HepG2 (cell line): ENCODE data around the gene PPP1CB. TPM values are rescaled to one million over a fixed set of nuclear protein-coding genes. Genes with fewer than 3 reads are reported as not detected.

Experiments
- ATF7 ChIP-seq, 2 experiments: fragments of 450-650 bp in 1 of 2; sonication (generic) in 1 of 2; formaldehyde crosslinking in 1 of 2; IDR thresholded peaks; 2 replicates each; pipeline versions ENCODE4 v1.4.0 to v1.6.1; 2016 to 2020; ENCODE audit warnings: antibody characterized with exemption in 1 of 2, mild to moderate bottlenecking in 1 of 2, missing genetic modification reagents in 1 of 2
- ATF7-NPFF ChIP-seq: sonication (generic); formaldehyde crosslinking; IDR thresholded peaks from 2 replicates; pipeline ENCODE4 v1.8.1; 2023; ENCODE audit warnings: mild to moderate bottlenecking, low read depth, missing genetic modification reagents, moderate library complexity
- ERF ChIP-seq: IDR thresholded peaks from 2 replicates; pipeline ENCODE4 v1.6.1; 2018; ENCODE audit warnings: missing biosample characterization, missing genetic modification reagents
- KDM2A ChIP-seq: sonication (generic); formaldehyde crosslinking; IDR thresholded peaks from 2 replicates; pipeline ENCODE4 v1.4.0; 2020; ENCODE audit warnings: low read depth, missing genetic modification reagents, borderline replicate concordance
- NFIB ChIP-seq: sonication (generic); formaldehyde crosslinking; IDR thresholded peaks from 2 replicates; pipeline ENCODE4 v1.9.0; 2021; ENCODE audit warnings: missing genetic modification reagents, mild to moderate bottlenecking, borderline replicate concordance
- NFYB ChIP-seq: sonication (generic); formaldehyde crosslinking; IDR thresholded peaks from 2 replicates; pipeline ENCODE4 v1.4.0; 2020; ENCODE audit warnings: missing genetic modification reagents
- RAD51 ChIP-seq: fragments of 450-650 bp; IDR thresholded peaks from 2 replicates; pipeline ENCODE4 v1.6.1; 2016; ENCODE audit warnings: borderline replicate concordance
- SIN3B ChIP-seq: fragments of 150-350 bp; IDR thresholded peaks from 2 replicates; pipeline ENCODE4 v1.6.1; 2014; ENCODE audit warnings: low read length
- TAF1 ChIP-seq: sonication (generic); formaldehyde crosslinking; IDR thresholded peaks from 2 replicates; pipeline ENCODE4 v1.4.0; 2020; ENCODE audit warnings: missing genetic modification reagents
- TAF15 ChIP-seq: fragments of 200-400 bp; formaldehyde crosslinking; IDR thresholded peaks from one replicate; pipeline ENCODE4 v1.6.1; 2018; ENCODE audit warnings: mild to moderate bottlenecking, low read depth, low read length; ENCODE audit not compliant: poor library complexity, severe bottlenecking
- ZBTB7B ChIP-seq: sonication (generic); formaldehyde crosslinking; IDR thresholded peaks from 2 replicates; pipeline ENCODE4 v1.4.0; 2020; ENCODE audit warnings: missing genetic modification reagents
- ZNF256 ChIP-seq: sonication (generic); formaldehyde crosslinking; conservative IDR thresholded peaks from 2 replicates; pipeline ENCODE4 v1.4.0; 2020; ENCODE audit warnings: missing genetic modification reagents
- ZNF296 ChIP-seq: sonication (generic); formaldehyde crosslinking; conservative IDR thresholded peaks from 2 replicates; pipeline ENCODE4 v1.5.0; 2020; ENCODE audit warnings: mild to moderate bottlenecking, missing genetic modification reagents
- ZNF431 ChIP-seq: sonication (generic); formaldehyde crosslinking; IDR thresholded peaks from 2 replicates; pipeline ENCODE4 v1.9.0; 2022; ENCODE audit warnings: missing genetic modification reagents, low read depth, mild to moderate bottlenecking, borderline replicate concordance
- ZNF543 ChIP-seq: sonication (generic); formaldehyde crosslinking; IDR thresholded peaks from 2 replicates; pipeline ENCODE4 v1.4.0; 2020; ENCODE audit warnings: mild to moderate bottlenecking, missing genetic modification reagents
- ZNF619 ChIP-seq: sonication (generic); formaldehyde crosslinking; IDR thresholded peaks from 2 replicates; pipeline ENCODE4 v1.4.0; 2020; ENCODE audit warnings: mild to moderate bottlenecking, missing genetic modification reagents
- ZNF768 ChIP-seq: sonication (generic); formaldehyde crosslinking; IDR thresholded peaks from 2 replicates; pipeline ENCODE4 v1.4.0; 2020; ENCODE audit warnings: missing genetic modification reagents
- ZSCAN29 ChIP-seq: sonication (generic); formaldehyde crosslinking; conservative IDR thresholded peaks from 2 replicates; pipeline ENCODE4 v1.4.0; 2020; ENCODE audit warnings: mild to moderate bottlenecking, missing genetic modification reagents
- polyA plus RNA-seq, 8 experiments: library from polyadenylated mRNA; depleted of rRNA in 3 of 8; stranded (reverse) in 7 of 8; unstranded in 1 of 8; fragments of >200 nt; fragmentation: Illumina TruSeq in 4 of 8; extraction: Trizol in 4 of 8; gene quantifications; 2 replicates each; pipeline versions ENCODE4 v1.2.1 to v1.2.3, GENCODE V29; 2011 to 2016; ENCODE audit warnings: low read depth in 4 of 8, missing spikeins in 1 of 8, mixed read lengths in 1 of 8; ENCODE audit not compliant: insufficient read depth in 1 of 8
- total RNA-seq, 5 experiments: library from RNA; depleted of rRNA; stranded (reverse); fragments of >200 nt; fragmentation: Illumina TruSeq; extraction: Trizol; gene quantifications; 2 replicates each; pipeline ENCODE4 v1.2.3, GENCODE V29; 2016; ENCODE audit warnings: low read depth in 1 of 5
- TF ChIP-seq, protein P1 (sequence below): sonication (generic); formaldehyde crosslinking; conservative IDR thresholded peaks from 2 replicates; pipeline ENCODE4 v1.4.0; 2020; ENCODE audit warnings: missing genetic modification reagents
- TF ChIP-seq, protein P2 (sequence below): sonication (generic); formaldehyde crosslinking; IDR thresholded peaks from 2 replicates; pipeline ENCODE4 v1.8.1; 2023; ENCODE audit warnings: missing genetic modification reagents, mild to moderate bottlenecking, borderline replicate concordance
- TF ChIP-seq, protein P3 (sequence below): IDR thresholded peaks from 2 replicates; pipeline ENCODE4 v1.6.1; 2016; ENCODE audit warnings: low read depth, missing genetic modification reagents, missing compliant biosample characterization
- TF ChIP-seq, protein P4 (sequence below): sonication (generic); formaldehyde crosslinking; IDR thresholded peaks from 2 replicates; pipeline ENCODE4 v1.4.0; 2020; ENCODE audit warnings: mild to moderate bottlenecking, missing genetic modification reagents

PPP1CB gene
- total and polyA plus RNA-seq, 2 of the 13 experiments (the other 11 are each of a cell fraction or from before 2014, with no cell fraction given): 46.9 to 109 TPM

DNA sequence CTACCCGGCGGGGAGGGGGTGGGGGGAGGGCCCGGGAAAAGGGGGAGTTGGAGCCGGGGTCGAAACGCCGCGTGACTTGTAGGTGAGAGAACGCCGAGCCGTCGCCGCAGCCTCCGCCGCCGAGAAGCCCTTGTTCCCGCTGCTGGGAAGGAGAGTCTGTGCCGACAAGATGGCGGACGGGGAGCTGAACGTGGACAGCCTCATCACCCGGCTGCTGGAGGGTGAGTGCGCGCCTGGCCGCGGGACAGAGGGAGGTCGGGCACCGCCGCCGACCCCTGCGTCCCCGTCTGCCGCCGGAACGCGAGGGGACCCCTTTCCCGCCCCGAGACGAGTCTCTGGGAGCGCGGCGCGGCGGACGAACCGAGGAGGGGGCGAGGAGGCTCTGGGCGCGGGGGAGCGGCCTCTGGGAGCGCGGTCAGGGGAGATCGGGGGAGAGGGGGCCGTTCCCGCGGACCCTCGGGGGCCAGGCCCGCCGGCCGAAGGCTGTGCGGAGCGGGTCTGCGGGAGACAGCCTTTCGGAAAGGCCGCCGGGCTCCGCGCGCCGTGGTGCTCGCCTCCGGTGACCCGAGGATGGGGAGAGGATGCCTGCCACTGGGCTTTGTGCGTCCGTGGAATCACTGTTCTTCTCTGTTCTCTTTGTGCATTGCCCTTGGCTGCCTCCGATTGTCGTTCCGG lies 463 bp downstream of the PPP1CB start (continued):
- TF ChIP-seq NFIB (no peak), SIN3B (peak; percentile 52; the same call in 1 of the 2 replicates), RAD51 (no peak), ZNF768 (CRISPR knock-in tag) (peak; percentile 63; the same call in 1 of the 2 replicates), ZSCAN29 (CRISPR knock-in tag) (no peak), NFYB (CRISPR knock-in tag) (no peak), ZBTB7B (CRISPR knock-in tag) (no peak), ZNF296 (CRISPR knock-in tag) (0 out of 2 replicates have a peak, but pooled peaks have one; percentile 25), ZNF431 (0 out of 2 replicates have a peak, but pooled peaks have one; percentile 15), ATF7 (IDR thresholded peaks at IDR 0.05) (no peak), ATF7 (CRISPR knock-in tag; IDR thresholded peaks at IDR 0.05) (no peak), ATF7-NPFF (peak; percentile 53), ZNF256 (CRISPR knock-in tag) (no peak), ZNF619 (CRISPR knock-in tag) (no peak), ZNF543 (CRISPR knock-in tag) (no peak), ERF (no peak; the same call in 1 of the 2 replicates), KDM2A (CRISPR knock-in tag) (peak; percentile 53; the same call in 1 of the 2 replicates), TAF15 (peak; percentile 27), TAF1 (CRISPR knock-in tag) (peak; percentile 84)
- TF ChIP-seq, protein P1, sequence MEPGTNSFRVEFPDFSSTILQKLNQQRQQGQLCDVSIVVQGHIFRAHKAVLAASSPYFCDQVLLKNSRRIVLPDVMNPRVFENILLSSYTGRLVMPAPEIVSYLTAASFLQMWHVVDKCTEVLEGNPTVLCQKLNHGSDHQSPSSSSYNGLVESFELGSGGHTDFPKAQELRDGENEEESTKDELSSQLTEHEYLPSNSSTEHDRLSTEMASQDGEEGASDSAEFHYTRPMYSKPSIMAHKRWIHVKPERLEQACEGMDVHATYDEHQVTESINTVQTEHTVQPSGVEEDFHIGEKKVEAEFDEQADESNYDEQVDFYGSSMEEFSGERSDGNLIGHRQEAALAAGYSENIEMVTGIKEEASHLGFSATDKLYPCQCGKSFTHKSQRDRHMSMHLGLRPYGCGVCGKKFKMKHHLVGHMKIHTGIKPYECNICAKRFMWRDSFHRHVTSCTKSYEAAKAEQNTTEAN: peak; percentile 37; the same call in 1 of the 2 replicates
- TF ChIP-seq, protein P2, sequence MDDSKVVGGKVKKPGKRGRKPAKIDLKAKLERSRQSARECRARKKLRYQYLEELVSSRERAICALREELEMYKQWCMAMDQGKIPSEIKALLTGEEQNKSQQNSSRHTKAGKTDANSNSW: 0 out of 2 replicates have a peak, but pooled peaks have one; percentile 68
- TF ChIP-seq, protein P3, sequence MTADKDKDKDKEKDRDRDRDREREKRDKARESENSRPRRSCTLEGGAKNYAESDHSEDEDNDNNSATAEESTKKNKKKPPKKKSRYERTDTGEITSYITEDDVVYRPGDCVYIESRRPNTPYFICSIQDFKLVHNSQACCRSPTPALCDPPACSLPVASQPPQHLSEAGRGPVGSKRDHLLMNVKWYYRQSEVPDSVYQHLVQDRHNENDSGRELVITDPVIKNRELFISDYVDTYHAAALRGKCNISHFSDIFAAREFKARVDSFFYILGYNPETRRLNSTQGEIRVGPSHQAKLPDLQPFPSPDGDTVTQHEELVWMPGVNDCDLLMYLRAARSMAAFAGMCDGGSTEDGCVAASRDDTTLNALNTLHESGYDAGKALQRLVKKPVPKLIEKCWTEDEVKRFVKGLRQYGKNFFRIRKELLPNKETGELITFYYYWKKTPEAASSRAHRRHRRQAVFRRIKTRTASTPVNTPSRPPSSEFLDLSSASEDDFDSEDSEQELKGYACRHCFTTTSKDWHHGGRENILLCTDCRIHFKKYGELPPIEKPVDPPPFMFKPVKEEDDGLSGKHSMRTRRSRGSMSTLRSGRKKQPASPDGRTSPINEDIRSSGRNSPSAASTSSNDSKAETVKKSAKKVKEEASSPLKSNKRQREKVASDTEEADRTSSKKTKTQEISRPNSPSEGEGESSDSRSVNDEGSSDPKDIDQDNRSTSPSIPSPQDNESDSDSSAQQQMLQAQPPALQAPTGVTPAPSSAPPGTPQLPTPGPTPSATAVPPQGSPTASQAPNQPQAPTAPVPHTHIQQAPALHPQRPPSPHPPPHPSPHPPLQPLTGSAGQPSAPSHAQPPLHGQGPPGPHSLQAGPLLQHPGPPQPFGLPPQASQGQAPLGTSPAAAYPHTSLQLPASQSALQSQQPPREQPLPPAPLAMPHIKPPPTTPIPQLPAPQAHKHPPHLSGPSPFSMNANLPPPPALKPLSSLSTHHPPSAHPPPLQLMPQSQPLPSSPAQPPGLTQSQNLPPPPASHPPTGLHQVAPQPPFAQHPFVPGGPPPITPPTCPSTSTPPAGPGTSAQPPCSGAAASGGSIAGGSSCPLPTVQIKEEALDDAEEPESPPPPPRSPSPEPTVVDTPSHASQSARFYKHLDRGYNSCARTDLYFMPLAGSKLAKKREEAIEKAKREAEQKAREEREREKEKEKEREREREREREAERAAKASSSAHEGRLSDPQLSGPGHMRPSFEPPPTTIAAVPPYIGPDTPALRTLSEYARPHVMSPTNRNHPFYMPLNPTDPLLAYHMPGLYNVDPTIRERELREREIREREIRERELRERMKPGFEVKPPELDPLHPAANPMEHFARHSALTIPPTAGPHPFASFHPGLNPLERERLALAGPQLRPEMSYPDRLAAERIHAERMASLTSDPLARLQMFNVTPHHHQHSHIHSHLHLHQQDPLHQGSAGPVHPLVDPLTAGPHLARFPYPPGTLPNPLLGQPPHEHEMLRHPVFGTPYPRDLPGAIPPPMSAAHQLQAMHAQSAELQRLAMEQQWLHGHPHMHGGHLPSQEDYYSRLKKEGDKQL: peak; percentile 9; the same call in 1 of the 2 replicates
- TF ChIP-seq, protein P4, sequence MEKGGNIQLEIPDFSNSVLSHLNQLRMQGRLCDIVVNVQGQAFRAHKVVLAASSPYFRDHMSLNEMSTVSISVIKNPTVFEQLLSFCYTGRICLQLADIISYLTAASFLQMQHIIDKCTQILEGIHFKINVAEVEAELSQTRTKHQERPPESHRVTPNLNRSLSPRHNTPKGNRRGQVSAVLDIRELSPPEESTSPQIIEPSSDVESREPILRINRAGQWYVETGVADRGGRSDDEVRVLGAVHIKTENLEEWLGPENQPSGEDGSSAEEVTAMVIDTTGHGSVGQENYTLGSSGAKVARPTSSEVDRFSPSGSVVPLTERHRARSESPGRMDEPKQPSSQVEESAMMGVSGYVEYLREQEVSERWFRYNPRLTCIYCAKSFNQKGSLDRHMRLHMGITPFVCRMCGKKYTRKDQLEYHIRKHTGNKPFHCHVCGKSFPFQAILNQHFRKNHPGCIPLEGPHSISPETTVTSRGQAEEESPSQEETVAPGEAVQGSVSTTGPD (CRISPR knock-in tag): no peak
